T-cell (primary cell): ENCODE measurements around the gene ZNF160. TPM values are rescaled to one million over a fixed set of nuclear protein-coding genes. Genes with fewer than 3 reads are reported as not detected.
"Not testable (repeated sequence)": the region's sequence is repeated elsewhere in the genome, so short reads cannot be mapped to it uniquely, and the experiment has no call there.

ENCODE experiments used
- ATAC-seq, 4 experiments: fragments of 200-7000 bp in 3 of 4; fragments of 150-1000 bp in 1 of 4; cut with Tn5 transposase; replicated peaks in 1 of 4; 1 replicate in 3 of 4; 2 replicates in 1 of 4; pipeline ENCODE4 v1.10.0; 2021; ENCODE audit warnings: moderate library complexity in 3 of 4, mild to moderate bottlenecking in 2 of 4, moderate number of reproducible peaks in 1 of 4
- CTCF ChIA-PET, 2 donors: fragments of 300-600 bp; sonication (Branson Sonifier 250); formaldehyde crosslinking; loops; one replicate each; lab custom pipeline; 2022; ENCODE audit warnings: antibody characterized with exemption in 2 of 2; lab: Charles Lee
- POLR2A ChIA-PET, 2 donors: fragments of 300-600 bp; sonication (Branson Sonifier 250); formaldehyde crosslinking; loops; one replicate each; lab custom pipeline; 2022; ENCODE audit warnings: antibody characterized with exemption in 2 of 2; lab: Charles Lee
- DNase-seq, 35 experiments: peaks; one replicate each; pipeline versions ENCODE4 v3.0.0 to v3.0.0-alpha.2; 2013 to 2023
- H3K27ac ChIP-seq: one replicate; pipeline ENCODE4 v1.5.1; 2013; ENCODE audit warnings: low read length
- H3K27me3 ChIP-seq, 2 experiments: replicated peaks in 1 of 2; 1 replicate in 1 of 2; 2 replicates in 1 of 2; pipeline versions ENCODE4 v1.6.1 to v1.7.0; 2013; ENCODE audit warnings: low read length in 1 of 2, mixed read lengths in 1 of 2; ENCODE audit not compliant: control insufficient read depth in 2 of 2, insufficient read depth in 2 of 2; ENCODE audit errors: extremely low read depth in 1 of 2
- H3K36me3 ChIP-seq, 2 donors: 1 replicate in 1 of 2; 2 replicates in 1 of 2; pipeline versions ENCODE4 v1.6.1 to v1.7.0; 2013; ENCODE audit warnings: low read length in 1 of 2; ENCODE audit not compliant: control insufficient read depth in 2 of 2, insufficient read depth in 1 of 2; ENCODE audit errors: extremely low read depth in 1 of 2
- H3K4me1 ChIP-seq, 2 experiments: 1 replicate in 1 of 2; 2 replicates in 1 of 2; pipeline versions ENCODE4 v1.6.1 to v1.7.0; 2013; ENCODE audit warnings: low read length in 2 of 2, mixed read lengths in 1 of 2; ENCODE audit not compliant: insufficient read depth in 2 of 2, control insufficient read depth in 1 of 2; ENCODE audit errors: extremely low read depth in 1 of 2
- H3K4me3 ChIP-seq, 2 donors: 1 replicate in 1 of 2; 2 replicates in 1 of 2; pipeline versions ENCODE4 v1.5.1 to v1.7.0; 2013; ENCODE audit warnings: mild to moderate bottlenecking in 2 of 2, low read length in 1 of 2, moderate library complexity in 1 of 2; ENCODE audit not compliant: control insufficient read depth in 1 of 2; ENCODE audit errors: extremely low read depth in 1 of 2
- H3K9me3 ChIP-seq: 2 replicates; pipeline ENCODE4 v1.7.0; 2013
- H3K27ac Mint-ChIP-seq, 2 donors: one replicate each; pipeline ENCODE4 v1.8.0; 2020 to 2021; ENCODE audit warnings: mild to moderate bottlenecking in 2 of 2, mixed read lengths in 2 of 2
- H3K27me3 Mint-ChIP-seq, 2 donors: one replicate each; pipeline ENCODE4 v1.8.0; 2021 to 2022; ENCODE audit warnings: mixed read lengths in 2 of 2
- H3K36me3 Mint-ChIP-seq: one replicate; pipeline ENCODE4 v1.8.0; 2021; ENCODE audit warnings: mixed read lengths
- H3K4me1 Mint-ChIP-seq, 3 donors: one replicate each; pipeline ENCODE4 v1.8.0; 2020 to 2022; ENCODE audit warnings: mixed read lengths in 3 of 3, mild to moderate bottlenecking in 1 of 3
- H3K4me3 Mint-ChIP-seq, 3 donors: one replicate each; pipeline ENCODE4 v1.8.0; 2020 to 2022; ENCODE audit warnings: mild to moderate bottlenecking in 3 of 3, mixed read lengths in 3 of 3, moderate library complexity in 3 of 3
- H3K9me3 Mint-ChIP-seq, 3 donors: one replicate each; pipeline ENCODE4 v1.8.0; 2020 to 2022; ENCODE audit warnings: mixed read lengths in 3 of 3
- WGBS: methylation state at CpG from one replicate; pipeline ENCODE4 v1.1.5; 2013; ENCODE audit warnings: missing lambda C conversion rate; ENCODE audit not compliant: insufficient coverage; 5-methylcytosine and 5-hydroxymethylcytosine counted together
- total RNA-seq, 35 experiments: library from RNA in 6 of 35; stranded (reverse) in 6 of 35; fragments of 120-200 nt in 1 of 35; gene quantifications; one replicate each; pipeline versions ENCODE4 v1.2.1 to v1.2.4 and lab custom pipeline; 2013 to 2026

Gene ZNF160
- total RNA-seq, 5 donors from 2014 or later (not counting 1 experiment from before 2014, with no cell fraction given) = 45.6 to 57.8 (median 54.6) TPM

DNA sequence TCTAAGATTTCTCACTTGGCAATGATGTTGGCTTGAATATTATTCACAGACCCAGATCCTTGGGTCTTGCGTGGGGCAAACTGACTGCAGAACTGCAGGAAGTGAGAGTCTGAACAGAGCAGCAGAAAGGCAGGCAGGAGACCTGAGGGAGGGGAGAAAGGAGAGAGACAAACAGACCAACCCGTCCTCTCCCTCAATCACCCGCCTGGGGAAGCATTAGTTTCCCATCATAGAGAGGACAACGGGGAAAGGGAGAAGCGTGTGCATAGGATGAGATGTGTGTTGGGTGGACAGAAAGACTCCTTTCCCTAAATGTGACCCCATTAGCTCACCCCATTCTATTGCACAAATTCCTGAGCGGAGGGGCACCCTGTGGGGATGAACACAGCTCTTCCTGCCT is 6.6 kb downstream of the ZNF160 start:
- Mint-ChIP-seq H3K36me3 (peaks cover 67% of the 10 kb centered on the region), H3K4me1 (peaks cover 30 to 42% (median 31%) of the 10 kb centered on the region in 3 donors)
- H3K27ac ChIP-seq, H3K27me3 ChIP-seq, H3K27ac Mint-ChIP-seq, H3K4me3 ChIP-seq, H3K9me3 ChIP-seq, POLR2A ChIA-PET, ATAC-seq, H3K4me1 ChIP-seq, H3K9me3 Mint-ChIP-seq, H3K4me3 Mint-ChIP-seq, H3K27me3 Mint-ChIP-seq, DNase-seq, CTCF ChIA-PET: not testable (repeated sequence)
- H3K36me3 ChIP-seq = peaks cover 8 to 29% of the 10 kb centered on the region in 2 donors
- WGBS = no CpG with 5 or more reads among the region's 6 CpGs

DNA sequence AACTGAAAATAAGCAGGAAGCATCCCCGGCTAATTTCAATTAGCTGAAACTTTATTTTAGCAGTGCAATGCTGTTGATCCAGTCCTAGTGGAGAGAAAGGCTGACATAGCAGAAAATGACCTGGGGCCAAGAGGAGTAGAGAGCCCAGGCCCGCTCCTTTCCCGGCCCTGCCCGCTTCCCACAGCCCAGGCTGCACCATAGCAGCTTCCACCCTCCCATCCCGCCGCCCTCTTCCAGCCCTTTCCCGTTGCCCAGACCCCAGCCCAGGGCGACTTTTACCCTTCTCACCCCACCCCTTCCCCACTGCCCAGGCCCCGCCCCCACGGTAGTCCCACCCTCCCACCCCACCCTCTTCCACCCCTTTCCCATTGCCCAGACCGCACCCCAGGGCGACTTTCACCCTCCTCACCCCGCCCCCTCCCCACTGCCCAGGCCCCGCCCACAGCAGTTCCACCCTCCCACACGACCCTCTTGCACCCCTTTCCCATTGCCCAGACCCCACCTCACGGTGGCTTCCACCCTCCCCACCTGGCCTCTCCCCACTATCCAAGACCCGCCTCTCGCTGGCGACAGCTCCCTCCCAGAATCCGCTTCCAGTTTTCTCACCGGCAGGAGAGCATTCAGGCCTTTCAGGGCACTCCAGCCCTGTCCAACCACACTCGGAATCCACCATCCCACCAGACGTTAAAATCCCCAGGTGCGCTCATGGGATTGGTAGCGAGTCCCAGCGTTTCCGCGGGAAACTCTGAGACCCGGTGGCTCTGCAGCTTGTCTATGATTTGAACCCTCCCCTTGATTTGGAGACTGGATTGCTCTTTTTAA is 8.3 kb downstream of the ZNF160 start:
- Histone ChIP-seq H3K9me3 (no peaks in the 10 kb centered on the region), H3K4me1 (no peaks in the 10 kb centered on the region), H3K36me3 (peaks cover 17 to 43% of the 10 kb centered on the region in 2 donors), H3K27ac (no peak overlapping the region), H3K4me3 (no peak overlapping the region), H3K27me3 (no peaks in the 10 kb centered on the region)
- Mint-ChIP-seq H3K27ac (no peak overlapping the region), H3K27me3 (no peaks in the 10 kb centered on the region), H3K36me3 (peaks cover 78% of the 10 kb centered on the region), H3K4me1 (peaks cover 26 to 45% (median 28%) of the 10 kb centered on the region in 3 donors), H3K4me3 (no peak overlapping the region), H3K9me3 (peaks cover 0 to 8% (median 5%) of the 10 kb centered on the region in 3 donors)
- ChIA-PET CTCF (no interaction called here), POLR2A (no interaction called here)
- no peak for ATAC-seq
- 97% methylated on average over 26 of the region's 29 CpGs for WGBS
- no peak for DNase-seq

- POLR2A ChIA-PET = no interaction called here
- peaks cover 9 to 49% of the 10 kb centered on the region in 2 donors for H3K36me3 ChIP-seq
- peaks cover 12 to 32% (median 14%) of the 10 kb centered on the region in 3 donors for H3K4me1 Mint-ChIP-seq
- no peaks in the 10 kb centered on the region for H3K4me1 ChIP-seq
- CTCF ChIA-PET = no interaction called here
- H3K4me3 ChIP-seq = no peak overlapping the region
- H3K27me3 Mint-ChIP-seq = no peaks in the 10 kb centered on the region
- peaks cover 77% of the 10 kb centered on the region for H3K36me3 Mint-ChIP-seq
- H3K27ac Mint-ChIP-seq = no peak overlapping the region
- DNase-seq (no peak), ATAC-seq (no peak)
- no peak overlapping the region for H3K4me3 Mint-ChIP-seq
- 57% methylated on average over 1 of the region's 1 CpG for WGBS
- peaks cover 0 to 6% (median 5%) of the 10 kb centered on the region in 3 donors for H3K9me3 Mint-ChIP-seq
- H3K9me3 ChIP-seq = no peaks in the 10 kb centered on the region
- H3K27me3 ChIP-seq = no peaks in the 10 kb centered on the region
- H3K27ac ChIP-seq = no peak overlapping the region
These were observed 10.5 kb downstream of the ZNF160 start for GRCh38 chr19:53092723-53093122.

DNA sequence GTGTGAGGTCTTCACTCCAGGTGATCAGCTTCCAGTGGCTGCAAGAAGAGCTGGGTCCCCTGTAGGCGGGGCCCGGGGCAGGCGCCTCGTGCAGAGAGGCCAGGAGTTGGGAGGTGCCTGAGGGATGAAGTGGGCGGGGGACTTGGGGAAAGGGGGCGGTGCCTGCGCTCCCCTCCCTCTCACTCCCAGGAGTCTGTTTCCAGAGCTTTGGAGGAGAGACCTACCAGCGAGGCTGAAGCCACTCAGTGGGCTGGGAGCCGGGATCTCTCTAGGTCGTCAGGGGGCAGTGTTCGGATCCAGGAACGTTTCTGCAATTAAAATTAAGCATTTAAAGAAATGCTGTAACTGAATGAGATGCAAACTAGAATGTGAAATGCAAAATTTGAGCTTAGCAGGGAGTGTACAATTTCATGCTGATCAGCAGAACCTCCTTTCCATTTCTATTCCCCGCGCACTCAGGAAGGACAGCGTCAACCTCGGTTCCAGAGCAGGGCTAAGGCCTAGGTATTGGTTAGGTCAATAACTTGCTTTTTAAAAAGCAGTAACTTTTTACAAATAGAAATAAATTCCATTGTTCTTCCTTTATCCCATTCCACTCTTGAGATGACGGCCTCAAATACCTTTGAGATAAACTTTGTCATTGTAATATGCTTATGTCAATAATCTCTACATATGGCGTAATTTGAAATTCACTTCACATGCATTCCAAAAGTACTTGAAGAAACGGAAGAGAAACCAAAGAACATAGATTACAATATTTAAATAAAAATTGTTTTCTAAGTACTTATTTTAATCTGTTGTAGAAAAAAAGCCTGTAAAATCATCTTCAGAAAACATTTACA is 11.6 kb downstream of the ZNF160 start:
- ChIA-PET POLR2A (no interaction called here), CTCF (no interaction called here)
- Mint-ChIP-seq H3K4me1 (peaks cover 6 to 27% (median 8%) of the 10 kb centered on the region in 3 donors), H3K27me3 (no peaks in the 10 kb centered on the region), H3K36me3 (peaks cover 79% of the 10 kb centered on the region), H3K4me3 (no peak overlapping the region), H3K27ac (no peak overlapping the region), H3K9me3 (peaks cover 4 to 5% (median 5%) of the 10 kb centered on the region in 3 donors)
- no peak overlapping the region for H3K27ac ChIP-seq
- H3K36me3 ChIP-seq = peaks cover 15 to 51% of the 10 kb centered on the region in 2 donors
- DNase-seq (no peak), ATAC-seq (no peak)
- no peak overlapping the region for H3K4me3 ChIP-seq
- WGBS = 97% methylated on average over 5 of the region's 19 CpGs
- no peaks in the 10 kb centered on the region for H3K4me1 ChIP-seq
- H3K27me3 ChIP-seq = no peaks in the 10 kb centered on the region
- no peaks in the 10 kb centered on the region for H3K9me3 ChIP-seq

DNA sequence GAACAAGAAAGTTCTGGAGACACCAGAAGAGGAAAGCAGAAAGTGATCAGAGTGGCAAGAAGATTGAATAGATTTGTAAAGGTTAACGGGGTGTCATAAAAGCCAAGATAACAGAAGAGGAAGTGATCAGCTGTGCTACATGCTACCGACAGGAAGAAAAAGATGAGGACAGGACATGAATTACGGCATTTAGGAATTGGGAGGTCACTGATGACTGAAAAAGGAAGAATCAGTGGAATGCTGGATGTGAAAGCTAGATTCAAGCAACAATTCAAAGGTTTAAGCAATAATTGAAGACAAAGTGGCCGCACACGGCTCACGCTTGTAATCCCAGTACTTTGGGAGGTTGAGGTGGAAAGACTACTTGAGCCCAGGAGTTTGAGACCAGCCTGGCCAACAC is 15.1 kb downstream of the ZNF160 start:
- no peaks in the 10 kb centered on the region for H3K27me3 Mint-ChIP-seq
- Histone ChIP-seq H3K9me3 (no peaks in the 10 kb centered on the region), H3K4me3 (no peak overlapping the region), H3K27ac (no peak overlapping the region), H3K4me1 (no peaks in the 10 kb centered on the region), H3K36me3 (peaks cover 21 to 72% of the 10 kb centered on the region in 2 donors), H3K27me3 (no peaks in the 10 kb centered on the region)
- peaks cover 5 to 18% (median 11%) of the 10 kb centered on the region in 3 donors for H3K9me3 Mint-ChIP-seq
- no peak overlapping the region for H3K27ac Mint-ChIP-seq
- ChIA-PET POLR2A (no interaction called here), CTCF (no interaction called here)
- DNase-seq = no peak
- H3K36me3 Mint-ChIP-seq = peaks cover 91% of the 10 kb centered on the region
- WGBS = 86% methylated on average over 3 of the region's 6 CpGs
- peaks cover 1 to 22% (median 1%) of the 10 kb centered on the region in 3 donors for H3K4me1 Mint-ChIP-seq
- ATAC-seq = no peak
- no peak overlapping the region for H3K4me3 Mint-ChIP-seq

DNA sequence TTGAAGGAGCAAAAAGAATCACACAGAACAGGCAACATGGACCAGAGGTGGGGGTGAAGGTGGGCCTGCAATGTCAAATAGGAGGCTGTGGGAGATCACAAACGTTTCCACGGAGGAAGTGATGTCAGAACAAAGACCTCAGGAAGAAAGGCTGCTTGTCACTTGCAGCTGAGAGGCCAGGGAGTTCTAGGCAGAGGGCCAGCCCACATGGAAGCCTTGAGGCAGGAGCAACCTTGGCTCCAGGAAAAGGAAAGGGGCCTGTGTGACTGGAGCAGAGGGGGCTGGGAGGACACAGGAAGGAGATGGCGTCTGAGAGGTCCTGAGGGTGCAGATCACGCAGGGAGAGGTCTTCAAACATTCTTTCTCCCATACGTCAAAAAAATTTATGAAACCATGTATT is 16.3 kb downstream of the ZNF160 start:
- DNase-seq (no peak), ATAC-seq (no peak)
- H3K27me3 Mint-ChIP-seq = no peaks in the 10 kb centered on the region
- peaks cover 1 to 16% (median 1%) of the 10 kb centered on the region in 3 donors for H3K4me1 Mint-ChIP-seq
- Histone ChIP-seq H3K4me1 (no peaks in the 10 kb centered on the region), H3K27me3 (no peaks in the 10 kb centered on the region), H3K4me3 (no peak overlapping the region), H3K36me3 (peaks cover 21 to 76% of the 10 kb centered on the region in 2 donors), H3K9me3 (no peaks in the 10 kb centered on the region), H3K27ac (no peak overlapping the region)
- H3K4me3 Mint-ChIP-seq = no peak overlapping the region
- WGBS = 8% methylated on average over 2 of the region's 5 CpGs
- no peak overlapping the region for H3K27ac Mint-ChIP-seq
- CTCF ChIA-PET = no interaction called here
- H3K36me3 Mint-ChIP-seq = peaks cover 94% of the 10 kb centered on the region
- POLR2A ChIA-PET = no interaction called here
- peaks cover 5 to 25% (median 18%) of the 10 kb centered on the region in 3 donors for H3K9me3 Mint-ChIP-seq
